Ishikawa (cell line): ENCODE results near the gene CLIP4.

Experiments used
- CREB1 ChIP-seq: IDR thresholded peaks from 2 replicates; pipeline ENCODE4 v1.6.1; 2012; ENCODE audit warnings: low read depth
- EGR1 ChIP-seq: IDR thresholded peaks from 2 replicates; pipeline ENCODE4 v1.6.1; 2012
- EP300 ChIP-seq: IDR thresholded peaks from 2 replicates; pipeline ENCODE4 v1.6.1; 2012; ENCODE audit warnings: borderline replicate concordance
- FOXM1 ChIP-seq: IDR thresholded peaks from 2 replicates; pipeline ENCODE4 v1.6.1; 2012; ENCODE audit warnings: low read depth, borderline replicate concordance
- MAX ChIP-seq: IDR thresholded peaks from 2 replicates; pipeline ENCODE4 v1.6.1; 2012
- NFIC ChIP-seq: IDR thresholded peaks from 2 replicates; pipeline ENCODE4 v1.6.1; 2012
- RAD21 ChIP-seq: IDR thresholded peaks from 2 replicates; pipeline ENCODE4 v1.6.1; 2012; ENCODE audit warnings: low read depth
- REST ChIP-seq: IDR thresholded peaks from 2 replicates; pipeline ENCODE4 v1.6.1; 2012; ENCODE audit warnings: low read depth, mild to moderate bottlenecking
- TAF1 ChIP-seq: IDR thresholded peaks from 2 replicates; pipeline ENCODE4 v1.6.1; 2012; ENCODE audit warnings: low read depth, mild to moderate bottlenecking
- TCF12 ChIP-seq: IDR thresholded peaks from 2 replicates; pipeline ENCODE4 v1.6.1; 2012; ENCODE audit warnings: low read depth
- TEAD4 ChIP-seq: IDR thresholded peaks from 2 replicates; pipeline ENCODE4 v1.6.1; 2012
- YY1 ChIP-seq: IDR thresholded peaks from 2 replicates; pipeline ENCODE4 v1.6.1; 2012; ENCODE audit warnings: low read depth

GRCh38 chr2:29073933-29074332 lies 41.3 kb upstream of the CLIP4 start:
- no peak for TF ChIP-seq CREB1
- TF ChIP-seq FOXM1: no peak
- no peak for TF ChIP-seq YY1
- no peak for TF ChIP-seq TCF12
- no peak for TF ChIP-seq EGR1
- no peak for TF ChIP-seq RAD21
- TF ChIP-seq TAF1: no peak
- TF ChIP-seq EP300: no peak
- no peak for TF ChIP-seq REST
- TF ChIP-seq NFIC: no peak
- TF ChIP-seq MAX: no peak
- no peak for TF ChIP-seq TEAD4
